CD14-positive monocyte (primary cell): ENCODE results near the gene CFLAR. TPM values are rescaled to one million over a fixed set of nuclear protein-coding genes. Genes with fewer than 3 reads are reported as not detected.

Experiments used
- DNase-seq, 3 donors: peaks; one replicate each; pipeline ENCODE4 v3.0.0-alpha.2; 2011 to 2022
- H2AFZ ChIP-seq: 2 replicates; pipeline ENCODE4 v1.6.0; 2012; ENCODE audit warnings: mild to moderate bottlenecking, low read depth, low read length, inconsistent platforms; ENCODE audit not compliant: insufficient read depth, poor library complexity, severe bottlenecking
- H3K27ac ChIP-seq, 2 donors: 1 replicate in 1 of 2; 2 replicates in 1 of 2; pipeline ENCODE4 v1.5.1; 2012 to 2013; ENCODE audit warnings: low read length in 2 of 2, control low read depth in 1 of 2, inconsistent platforms in 1 of 2, low read depth in 1 of 2, mild to moderate bottlenecking in 1 of 2
- H3K27me3 ChIP-seq, 2 donors: one replicate each; pipeline versions ENCODE4 v1.6.0 to v1.6.1; 2011 to 2013; ENCODE audit warnings: low read length in 2 of 2; ENCODE audit not compliant: control insufficient read depth in 2 of 2, insufficient read depth in 2 of 2
- H3K36me3 ChIP-seq, 2 donors: replicated peaks in 1 of 2; 1 replicate in 1 of 2; 2 replicates in 1 of 2; pipeline versions ENCODE4 v1.5.1 to v1.6.1; 2012 to 2013; ENCODE audit warnings: low read length in 2 of 2, control low read depth in 1 of 2, inconsistent platforms in 1 of 2, mild to moderate bottlenecking in 1 of 2; ENCODE audit not compliant: insufficient read depth in 2 of 2, control insufficient read depth in 1 of 2
- H3K4me1 ChIP-seq, 2 donors: 1 replicate in 1 of 2; 2 replicates in 1 of 2; pipeline versions ENCODE4 v1.5.1 to v1.6.1; 2012 to 2013; ENCODE audit warnings: low read length in 2 of 2, control low read depth in 1 of 2, inconsistent platforms in 1 of 2, mild to moderate bottlenecking in 1 of 2, moderate library complexity in 1 of 2; ENCODE audit not compliant: insufficient read depth in 2 of 2, control insufficient read depth in 1 of 2
- H3K4me2 ChIP-seq: replicated peaks from 2 replicates; pipeline ENCODE3; 2012; ENCODE audit warnings: low read length, moderate library complexity, mild to moderate bottlenecking; ENCODE audit not compliant: poor library complexity, severe bottlenecking; ENCODE audit errors: extremely low read depth
- H3K4me3 ChIP-seq, 3 experiments: fragments of 200-600 bp in 1 of 3; sonication (generic) in 1 of 3; replicated peaks in 1 of 3; 1 replicate in 2 of 3; 2 replicates in 1 of 3; pipeline ENCODE4 v1.5.1; 2011 to 2013; ENCODE audit warnings: low read length in 3 of 3, mild to moderate bottlenecking in 3 of 3, control low read depth in 2 of 3, low read depth in 2 of 3, inconsistent platforms in 1 of 3, moderate library complexity in 1 of 3
- H3K79me2 ChIP-seq: 2 replicates; pipeline ENCODE4 v1.6.0; 2012; ENCODE audit warnings: mild to moderate bottlenecking, control low read depth, inconsistent platforms, low read length, moderate library complexity; ENCODE audit not compliant: insufficient read depth
- H3K9ac ChIP-seq: 2 replicates; pipeline ENCODE4 v1.6.0; 2017; ENCODE audit warnings: low read length, mild to moderate bottlenecking; ENCODE audit not compliant: insufficient read depth, poor library complexity, severe bottlenecking
- H3K9me3 ChIP-seq, 2 donors: replicated peaks in 1 of 2; 1 replicate in 1 of 2; 2 replicates in 1 of 2; pipeline versions ENCODE4 v1.5.1 to v1.6.1; 2012 to 2013; ENCODE audit warnings: low read length in 2 of 2, control low read depth in 1 of 2; ENCODE audit not compliant: control insufficient read depth in 1 of 2, insufficient read depth in 1 of 2
- H4K20me1 ChIP-seq: 2 replicates; pipeline ENCODE4 v1.6.0; 2012; ENCODE audit warnings: mild to moderate bottlenecking, low read length, control low read depth, moderate library complexity; ENCODE audit not compliant: insufficient read depth
- H3K27ac Mint-ChIP-seq, 7 donors: one replicate each; pipeline ENCODE4 v1.8.0; 2020; ENCODE audit warnings: mild to moderate bottlenecking in 7 of 7, mixed read lengths in 7 of 7, moderate library complexity in 6 of 7, inconsistent platforms in 2 of 7
- H3K27me3 Mint-ChIP-seq, 3 donors: one replicate each; pipeline ENCODE4 v1.8.0; 2021 to 2022; ENCODE audit warnings: low read depth in 3 of 3, mild to moderate bottlenecking in 3 of 3, mixed read lengths in 3 of 3, moderate library complexity in 3 of 3, inconsistent platforms in 1 of 3
- H3K36me3 Mint-ChIP-seq, 2 donors: one replicate each; pipeline ENCODE4 v1.8.0; 2020; ENCODE audit warnings: mixed read lengths in 2 of 2, inconsistent platforms in 1 of 2, mild to moderate bottlenecking in 1 of 2
- H3K4me1 Mint-ChIP-seq: one replicate; pipeline ENCODE4 v1.8.0; 2020; ENCODE audit warnings: mild to moderate bottlenecking, mixed read lengths
- H3K4me3 Mint-ChIP-seq, 2 donors: one replicate each; pipeline ENCODE4 v1.8.0; 2020; ENCODE audit warnings: mild to moderate bottlenecking in 2 of 2, mixed read lengths in 2 of 2, moderate library complexity in 1 of 2
- H3K9me3 Mint-ChIP-seq, 7 donors: one replicate each; pipeline ENCODE4 v1.8.0; 2020 to 2022; ENCODE audit warnings: mixed read lengths in 7 of 7, mild to moderate bottlenecking in 6 of 7, moderate library complexity in 6 of 7, inconsistent platforms in 2 of 7
- CTCF ChIP-seq: fragments of 200-600 bp; IDR thresholded peaks from one replicate; pipeline ENCODE4 v1.8.0; 2022; ENCODE audit warnings: antibody characterized with exemption, mild to moderate bottlenecking
- WGBS: methylation state at CpG from one replicate; pipeline ENCODE4 v1.1.5; 2013; ENCODE audit warnings: missing lambda C conversion rate; ENCODE audit not compliant: insufficient coverage; 5-methylcytosine and 5-hydroxymethylcytosine counted together
- intact Hi-C, 2 donors: fragments of 100-400 bp; cut with micrococcal nuclease; formaldehyde crosslinking; loops; one replicate each; pipeline versions ENCODE4 v1.15.0 to v1.15.1; 2023
- polyA plus RNA-seq, 3 donors: library from polyadenylated mRNA; depleted of rRNA in 1 of 3; unstranded in 2 of 3; stranded (reverse) in 1 of 3; fragments of 300-500 nt in 2 of 3; fragments of >200 nt in 1 of 3; fragmentation: Illumina TruSeq in 2 of 3; gene quantifications; 1 replicate in 2 of 3; 2 replicates in 1 of 3; pipeline ENCODE4 v1.2.3, GENCODE V29; 2012 to 2021

CFLAR gene
- polyA plus RNA-seq, 3 donors = 79.4 to 149 (median 79.5) TPM

- Histone ChIP-seq H3K79me2 (peaks cover 82% of the 10 kb centered on the region), H3K27ac (peak overlapping the region; percentile 94 to 96), H3K9me3 (no peaks in the 10 kb centered on the region), H3K27me3 (no peaks in the 10 kb centered on the region), H4K20me1 (peaks cover 62% of the 10 kb centered on the region), H3K4me1 (peaks cover 92 to 94% of the 10 kb centered on the region in 2 donors), H3K4me2 (no peak overlapping the region), H3K9ac (no peak overlapping the region), H3K4me3 (no peak overlapping the region), H3K36me3 (peaks cover 60 to 77% of the 10 kb centered on the region in 2 donors), H2AFZ (no peak overlapping the region)
- intact Hi-C loops = no loop called here
- Mint-ChIP-seq H3K4me3 (no peak overlapping the region), H3K4me1 (peaks cover 90% of the 10 kb centered on the region), H3K27me3 (peaks cover 0 to 2% (median 0%) of the 10 kb centered on the region in 3 donors), H3K27ac (peak overlapping the region; percentile 93 to 100 (median 99)), H3K36me3 (peaks cover 60 to 83% of the 10 kb centered on the region in 2 donors), H3K9me3 (peaks cover 0 to 2% (median 0%) of the 10 kb centered on the region in 7 donors)
- no peak for DNase-seq
- WGBS = 100% methylated on average over 1 of the region's 6 CpGs
- no peak for TF ChIP-seq CTCF
These were observed 37.2 kb downstream of the CFLAR start for GRCh38 chr2:201152999-201153815.

DNA sequence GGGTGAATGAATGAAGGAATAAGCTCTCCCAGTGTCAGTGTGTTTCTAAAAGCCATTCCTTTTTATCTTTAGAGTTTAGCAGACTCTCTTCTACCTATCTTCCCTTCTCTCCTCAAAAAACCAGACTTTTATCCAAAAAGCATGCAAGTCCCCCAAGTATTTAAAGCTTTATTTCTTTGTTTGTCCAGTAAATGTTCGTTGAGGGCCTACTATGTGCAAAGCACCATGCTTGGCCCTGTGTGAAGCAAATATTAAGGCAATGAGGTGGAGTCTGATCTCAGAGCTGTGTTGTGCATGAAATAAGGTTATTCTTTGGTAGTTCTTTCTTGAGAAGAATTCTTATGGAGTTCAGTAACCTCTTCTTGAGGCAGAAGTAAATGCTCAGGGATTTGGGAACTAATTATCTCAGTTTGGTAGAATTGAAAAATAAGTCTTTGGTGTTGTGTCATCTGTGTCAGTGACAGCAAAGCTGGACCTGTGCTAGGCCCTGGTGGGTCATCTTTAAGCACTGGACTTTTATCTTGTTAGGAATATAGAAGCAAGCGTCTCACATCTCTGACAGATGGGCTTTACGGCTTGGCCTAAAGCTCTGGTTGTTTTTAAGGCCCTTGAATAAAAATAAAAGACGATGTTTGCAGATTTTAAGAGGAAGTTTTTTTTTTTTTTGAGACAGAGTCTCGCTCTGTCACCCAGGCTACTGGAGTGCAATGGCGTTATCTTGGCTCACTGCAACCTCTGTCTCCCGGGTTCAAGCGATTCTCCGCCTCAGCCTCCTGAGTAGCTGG lies 38.8 kb downstream of the CFLAR start:
- WGBS = no CpG with 5 or more reads among the region's 9 CpGs
- Histone ChIP-seq H3K27ac (peak overlapping the region; percentile 73 to 91), H4K20me1 (peaks cover 62% of the 10 kb centered on the region), H3K9ac (no peak overlapping the region), H3K4me1 (peaks cover 82 to 88% of the 10 kb centered on the region in 2 donors), H2AFZ (no peak overlapping the region), H3K36me3 (peaks cover 53 to 67% of the 10 kb centered on the region in 2 donors), H3K79me2 (peaks cover 76% of the 10 kb centered on the region), H3K27me3 (no peaks in the 10 kb centered on the region), H3K9me3 (no peaks in the 10 kb centered on the region), H3K4me3 (no peak overlapping the region), H3K4me2 (no peak overlapping the region)
- Mint-ChIP-seq H3K4me3 (no peak overlapping the region), H3K36me3 (peaks cover 51 to 79% of the 10 kb centered on the region in 2 donors), H3K27ac (peak overlapping the region; percentile 98 to 99 (median 98)), H3K9me3 (peaks cover 0 to under 1% (median 0%) of the 10 kb centered on the region in 7 donors), H3K4me1 (peaks cover 80% of the 10 kb centered on the region), H3K27me3 (peaks cover 0 to under 1% (median 0%) of the 10 kb centered on the region in 3 donors)
- intact Hi-C loops = loop anchor here (5.0 kb wide), 2 partner anchors 38 to 83 kb away; partner anchors contain the start of genes CFLAR (in 1 of the 2), HYCC2 (in 1 of the 2) and NDUFB3 (in 1 of the 2)
- DNase-seq = no peak
- no peak for TF ChIP-seq CTCF
